Measurements from ENCODE around the gene NXNL1. TPM values are rescaled to one million over a fixed set of nuclear protein-coding genes. Genes with fewer than 3 reads are reported as not detected.
A peak's percentile ranks its signal among the peaks of the same experiment; 100 is the strongest.
"Not testable (repeated sequence)": the region's sequence is repeated elsewhere in the genome, so short reads cannot be mapped to it uniquely, and the experiment has no call there.

The NXNL1 gene
- total RNA-seq (2014; rRNA removed; shearing (Covaris generic)) = not detected in 2 replicates
- polyA plus RNA-seq (2014; cell fraction: nucleus; rRNA removed) = not detected in 2 replicates

GRCh38 chr19:17460372-17461230 lies at the start of gene NXNL1:
Gene NXNL1, minus strand, starts transcription at chr19:17460926. Its CDS starts 57 bp downstream, at chr19:17460869.
- no peak for DNase-seq (ENCODE audit: extremely low read depth, low read depth)

DNA sequence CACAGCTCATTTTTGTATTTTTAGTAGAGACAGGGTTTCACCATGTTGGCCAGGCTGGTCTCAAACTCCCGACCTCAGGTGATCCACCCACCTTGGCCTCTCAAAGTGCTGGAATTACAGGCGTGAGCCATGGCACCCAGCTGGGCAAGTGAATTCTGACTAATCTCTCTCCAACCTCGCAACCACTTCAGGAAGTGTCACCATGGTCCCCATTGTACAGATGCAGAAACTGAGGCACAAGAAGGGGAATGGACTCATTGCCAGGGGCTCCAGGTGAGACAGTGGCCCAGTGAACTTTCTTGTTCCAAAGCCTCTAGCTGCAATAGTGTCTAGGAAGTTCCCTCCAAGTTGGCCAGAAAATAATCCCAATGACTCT lies 47.8 kb upstream of the NXNL1 start:
- not testable (repeated sequence) for DNase-seq (ENCODE audit: extremely low read depth, low read depth)

DNA sequence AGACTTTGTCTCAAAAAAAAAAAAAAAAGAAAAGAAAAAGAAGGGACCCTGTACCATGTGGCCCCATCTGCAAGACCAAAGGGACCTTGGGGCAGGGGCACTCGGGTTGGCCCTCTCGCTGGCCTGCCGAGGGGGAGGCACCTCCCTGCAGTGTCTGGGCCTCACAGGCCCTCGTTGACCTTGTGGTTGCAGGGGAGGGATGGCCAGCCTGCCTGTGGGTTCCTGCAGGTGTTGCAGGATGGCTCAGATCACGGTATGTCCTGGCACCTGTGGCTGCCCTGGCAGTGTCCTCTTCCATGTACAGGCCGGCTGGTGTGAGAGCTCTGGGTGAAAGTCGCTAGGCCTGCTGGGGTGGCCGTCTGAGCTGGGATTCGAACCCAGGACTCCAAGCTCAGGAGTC lies 46.0 kb upstream of the NXNL1 start:
- DNase-seq (ENCODE audit: extremely low read depth, low read depth) = no peak

DNA sequence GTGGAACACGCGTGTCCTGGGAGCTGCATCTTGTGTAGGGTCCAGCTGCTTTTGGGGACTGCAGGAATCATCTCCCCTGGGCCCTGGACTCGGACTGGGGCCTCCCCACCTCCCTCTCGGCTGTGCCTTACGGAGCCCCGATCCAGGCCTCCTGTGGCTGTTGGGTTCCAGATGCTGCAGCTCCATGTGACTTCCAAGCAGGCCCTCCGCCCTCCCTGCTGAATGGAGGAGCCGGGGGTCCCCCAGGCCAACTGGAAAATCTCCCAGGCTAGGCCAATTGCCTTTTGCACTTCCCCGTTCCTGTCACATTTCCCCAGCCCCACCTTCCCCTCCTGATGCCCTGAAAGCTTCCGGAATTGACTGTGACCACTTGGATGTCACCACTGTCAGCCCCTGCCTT lies 44.5 kb upstream of the NXNL1 start:
- DNase-seq (ENCODE audit: extremely low read depth, low read depth) = no peak

DNA sequence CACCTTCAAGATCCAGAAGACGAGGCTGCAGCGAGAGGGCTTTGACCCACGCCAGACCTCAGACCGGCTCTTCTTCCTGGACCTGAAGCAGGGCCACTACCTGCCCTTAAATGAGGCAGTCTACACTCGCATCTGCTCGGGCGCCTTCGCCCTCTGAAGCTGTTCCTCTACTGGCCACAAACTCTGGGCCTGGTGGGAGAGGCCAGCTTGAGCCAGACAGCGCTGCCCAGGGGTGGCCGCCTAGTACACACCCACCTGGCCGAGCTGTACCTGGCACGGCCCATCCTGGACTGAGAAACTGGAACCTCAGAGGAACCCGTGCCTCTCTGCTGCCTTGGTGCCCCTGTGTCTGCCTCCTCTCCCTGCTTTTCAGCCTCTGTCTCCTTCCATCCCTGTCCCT lies 43.7 kb upstream of the NXNL1 start:
- DNase-seq (ENCODE audit: extremely low read depth, low read depth) = no peak

- DNase-seq (ENCODE audit: extremely low read depth, low read depth) = no peak
Observed at GRCh38 chr19:17504030-17504429, 43.3 kb upstream of the NXNL1 start.

- DNase-seq (ENCODE audit: extremely low read depth, low read depth) = no peak
Observed at GRCh38 chr19:17503240-17503639, 42.5 kb upstream of the NXNL1 start.

GRCh38 chr19:17500447-17501198 lies 39.9 kb upstream of the NXNL1 start:
- no peak for DNase-seq (ENCODE audit: extremely low read depth, low read depth)

- DNase-seq (ENCODE audit: extremely low read depth, low read depth) = no peak
Observed at GRCh38 chr19:17499648-17500446, 39.1 kb upstream of the NXNL1 start.

- not testable (repeated sequence) for DNase-seq (ENCODE audit: extremely low read depth, low read depth)
Observed at GRCh38 chr19:17499025-17499424, 38.3 kb upstream of the NXNL1 start.

DNA sequence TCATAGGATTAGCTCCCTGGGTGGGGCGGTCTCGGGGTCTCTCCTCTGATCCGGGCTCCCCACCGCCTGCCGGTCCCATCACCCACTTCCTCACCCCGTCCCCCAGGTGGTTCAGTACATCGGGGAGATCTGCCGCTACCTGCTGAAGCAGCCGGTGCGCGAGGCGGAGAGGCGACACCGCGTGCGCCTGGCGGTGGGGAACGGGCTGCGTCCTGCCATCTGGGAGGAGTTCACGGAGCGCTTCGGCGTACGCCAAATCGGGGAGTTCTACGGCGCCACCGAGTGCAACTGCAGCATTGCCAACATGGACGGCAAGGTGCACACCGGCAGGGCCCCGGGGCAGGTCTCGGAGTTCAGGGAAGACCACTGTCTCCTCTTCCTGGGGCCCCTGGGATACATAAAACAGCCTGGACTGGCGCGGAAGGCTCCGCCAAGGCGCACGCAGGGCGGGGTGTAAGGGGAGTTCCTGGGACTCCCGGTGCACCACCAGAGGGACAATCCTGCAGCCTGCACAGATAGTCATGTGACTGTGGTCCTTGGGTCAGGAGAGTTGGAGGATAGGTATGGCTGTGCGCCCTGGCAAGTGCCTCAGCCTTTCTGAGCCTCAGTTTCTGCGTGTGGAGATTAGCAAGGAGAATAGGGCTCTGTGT lies 36.5 kb upstream of the NXNL1 start:
- no peak for DNase-seq (ENCODE audit: extremely low read depth, low read depth)

GRCh38 chr19:17496337-17496997 lies 35.7 kb upstream of the NXNL1 start:
- DNase-seq (ENCODE audit: extremely low read depth, low read depth) = peak; percentile 74

DNA sequence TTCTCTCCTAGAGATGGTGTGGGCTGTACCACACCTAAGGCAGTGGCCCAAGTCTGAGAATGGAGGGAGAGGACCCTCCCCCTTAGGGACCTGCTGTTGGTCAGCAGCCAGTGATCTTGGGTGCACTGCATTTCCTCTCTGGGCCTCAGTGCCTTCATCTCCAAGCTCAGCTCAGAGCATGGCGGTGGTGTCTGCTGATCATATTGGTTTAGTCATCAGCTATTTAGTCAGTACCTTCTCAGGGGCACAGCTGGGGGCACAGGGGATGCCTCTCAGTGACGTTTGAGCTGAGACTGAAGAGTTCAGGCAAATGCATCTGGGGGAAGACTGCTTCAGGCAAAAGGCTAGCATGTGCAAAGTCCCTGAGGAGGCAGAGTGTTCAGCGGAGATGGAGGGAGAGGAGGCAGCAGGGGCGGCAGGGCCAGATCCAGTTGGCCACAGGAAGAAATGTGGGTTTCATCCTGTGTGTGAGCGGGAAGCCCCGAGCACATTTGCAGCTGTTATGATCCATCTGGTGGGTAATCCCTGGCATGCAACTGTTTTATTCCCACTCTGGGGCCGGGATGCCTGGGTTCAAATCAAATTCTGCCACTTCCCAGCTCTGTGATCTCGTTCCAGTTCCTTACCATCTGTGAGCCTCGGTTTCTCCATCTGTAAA lies 35.0 kb upstream of the NXNL1 start:
- DNase-seq (ENCODE audit: extremely low read depth, low read depth) = no peak

- DNase-seq (ENCODE audit: extremely low read depth, low read depth) = no peak
Observed at GRCh38 chr19:17491287-17491686, 30.6 kb upstream of the NXNL1 start.

DNA sequence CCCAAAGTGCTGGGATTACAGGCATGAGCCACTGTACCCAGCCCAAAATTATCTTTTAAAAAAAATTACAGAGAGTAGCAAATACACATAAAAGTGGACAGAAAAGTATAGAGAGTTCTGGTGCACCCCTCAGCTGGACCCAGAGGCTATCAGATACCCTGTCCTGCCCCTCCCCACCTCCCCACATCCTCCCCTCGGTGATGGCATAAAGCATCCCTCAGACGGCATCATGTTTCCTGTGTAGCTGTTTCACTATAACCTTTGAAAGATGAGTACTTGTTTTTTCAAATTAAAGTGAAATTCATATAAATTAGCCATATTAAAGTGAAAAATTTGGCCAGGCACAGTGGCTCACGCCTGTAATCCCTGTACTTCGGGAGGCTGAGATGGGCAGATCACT lies 29.7 kb upstream of the NXNL1 start:
- DNase-seq (ENCODE audit: extremely low read depth, low read depth) = no peak

GRCh38 chr19:17489392-17490030 lies 28.8 kb upstream of the NXNL1 start:
- no peak for DNase-seq (ENCODE audit: extremely low read depth, low read depth)

GRCh38 chr19:17488593-17489391 lies 28.1 kb upstream of the NXNL1 start:
- DNase-seq (ENCODE audit: extremely low read depth, low read depth) = peak; percentile 49

Data from NCI-H460 (cell line).